ENCODE results near the gene TMEM165. TPM values are rescaled to one million over a fixed set of nuclear protein-coding genes. Genes with fewer than 3 reads are reported as not detected.

TMEM165 gene
- total RNA-seq, 1 donor from 2014 or later, result 88.3 TPM

- DNase-seq (ENCODE audit: low read depth in 2 of 2), result no peak
Measured at GRCh38 chr4:55405073-55405472, 9.3 kb downstream of the TMEM165 start.

- DNase-seq (ENCODE audit: low read depth in 2 of 2), result no peak
Measured at GRCh38 chr4:55406545-55406944, 10.8 kb downstream of the TMEM165 start.

DNA sequence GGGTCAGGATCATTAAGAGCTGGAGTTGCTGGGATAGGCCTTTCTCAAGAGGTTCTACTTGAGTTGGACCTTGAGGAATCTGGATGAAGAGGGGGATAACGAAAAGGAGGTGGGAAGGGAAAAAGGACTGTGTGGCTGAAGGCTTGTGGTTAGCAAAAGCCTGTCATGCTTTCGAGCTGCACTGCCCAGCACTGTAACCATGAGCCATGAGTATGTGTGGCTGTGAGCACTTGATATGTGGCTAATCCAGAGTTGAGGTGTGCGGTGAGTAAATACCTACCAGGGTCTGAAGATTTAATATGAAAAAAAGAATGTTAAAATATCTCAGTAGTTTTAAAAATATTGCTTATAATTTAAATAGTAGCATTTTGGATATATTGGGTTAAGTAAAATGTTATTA is 11.4 kb downstream of the TMEM165 start:
- DNase-seq (ENCODE audit: low read depth in 2 of 2), result no peak

- DNase-seq (ENCODE audit: low read depth in 2 of 2), result no peak
Measured at GRCh38 chr4:55407764-55408163, 12.0 kb downstream of the TMEM165 start.

DNA sequence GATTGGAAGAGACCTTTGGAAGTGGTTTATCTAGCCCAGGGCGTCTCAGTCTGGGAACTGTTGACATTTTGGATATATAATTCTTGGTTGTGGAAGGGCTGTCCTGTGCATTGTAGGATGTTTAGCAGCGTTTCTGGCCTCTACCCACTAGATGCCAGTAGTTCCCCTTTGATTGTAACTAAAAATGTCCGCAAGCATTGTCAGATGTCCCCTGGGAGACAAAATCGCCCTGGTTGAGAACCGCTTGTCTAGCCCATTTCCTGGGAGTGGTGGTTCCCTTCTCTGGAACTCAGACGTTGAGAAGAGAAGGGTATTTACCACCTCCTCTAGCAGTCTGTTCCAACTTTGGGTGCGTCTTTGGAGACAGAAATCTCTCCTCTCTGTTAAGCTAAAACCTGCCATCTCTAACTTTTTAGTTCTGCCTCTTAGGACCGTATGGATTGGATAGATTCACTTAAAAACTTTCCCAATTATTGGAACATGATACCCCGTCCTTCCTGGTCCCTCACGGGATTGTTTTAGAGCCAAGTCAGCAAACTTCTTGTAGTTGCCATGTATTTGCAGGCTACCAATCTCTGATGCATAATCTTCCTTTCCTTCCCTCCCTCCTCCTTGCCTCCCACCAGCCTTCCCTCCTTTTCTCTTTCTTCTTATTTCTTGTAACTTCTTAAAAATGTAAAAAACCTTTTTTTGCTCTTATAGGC is 13.9 kb downstream of the TMEM165 start:
- peak in 1 of 2 donors; percentile 14 for DNase-seq (ENCODE audit: low read depth in 2 of 2)

DNA sequence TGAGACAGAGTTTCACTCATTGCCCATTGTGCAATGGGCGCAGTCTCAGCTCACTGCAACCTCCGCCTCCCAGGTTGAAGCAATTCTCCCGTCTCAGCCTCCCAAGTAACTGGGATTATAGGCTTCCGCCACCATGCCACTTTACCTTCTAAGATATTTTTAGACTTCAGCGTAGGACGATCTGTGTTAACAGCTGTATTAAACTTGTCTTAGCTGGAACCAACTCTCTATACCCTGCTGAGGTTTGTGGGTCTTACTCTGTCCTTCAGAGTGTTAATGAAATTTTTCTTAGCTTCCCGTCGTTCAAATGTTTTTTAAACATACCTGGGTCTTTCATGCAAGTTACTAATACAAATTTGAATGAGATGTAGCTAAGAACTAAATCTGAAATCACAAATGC is 14.7 kb downstream of the TMEM165 start:
- no peak for DNase-seq (ENCODE audit: low read depth in 2 of 2)

DNA sequence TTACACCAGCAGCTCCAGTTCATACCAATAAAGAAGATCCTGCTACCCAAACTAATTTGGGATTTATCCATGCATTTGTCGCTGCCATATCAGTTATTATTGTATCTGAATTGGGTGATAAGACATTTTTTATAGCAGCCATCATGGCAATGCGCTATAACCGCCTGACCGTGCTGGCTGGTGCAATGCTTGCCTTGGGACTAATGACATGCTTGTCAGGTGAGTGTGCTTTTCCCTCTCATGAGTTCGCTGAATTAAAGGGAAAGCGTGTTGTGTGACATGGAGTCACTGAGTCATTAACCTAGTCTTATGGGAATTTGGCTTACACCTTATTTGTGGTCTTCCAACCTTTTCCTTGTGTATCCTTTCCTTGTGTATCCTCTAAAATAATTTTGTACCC is 15.9 kb downstream of the TMEM165 start:
- DNase-seq (ENCODE audit: low read depth in 2 of 2), result no peak

- no peak for DNase-seq (ENCODE audit: low read depth in 2 of 2)
Measured at GRCh38 chr4:55416176-55416575, 20.4 kb downstream of the TMEM165 start.

DNA sequence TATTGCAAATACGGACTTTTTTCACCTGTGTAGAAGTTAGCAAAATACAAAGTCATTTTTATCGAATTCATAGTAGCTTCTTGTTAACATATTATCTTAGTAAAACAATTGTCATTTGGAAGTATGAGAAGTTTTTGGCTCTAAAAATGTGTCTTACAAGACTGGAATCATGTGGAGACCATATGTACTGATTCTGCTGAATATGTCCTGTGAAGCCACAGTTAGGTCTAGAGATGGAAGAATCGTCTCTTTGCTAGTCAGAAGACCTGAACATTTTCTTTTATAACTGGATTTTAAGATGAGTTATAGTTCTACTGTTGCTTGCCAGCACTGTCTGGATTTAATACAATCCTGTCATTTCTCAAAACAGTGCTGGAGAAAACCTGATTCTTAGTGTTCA is 29.0 kb downstream of the TMEM165 start:
- DNase-seq (ENCODE audit: low read depth in 2 of 2), result no peak

- DNase-seq (ENCODE audit: low read depth in 2 of 2), result no peak
Measured at GRCh38 chr4:55431710-55432336, 36.1 kb downstream of the TMEM165 start.

- peak in 1 of 2 donors; percentile 58 for DNase-seq (ENCODE audit: low read depth in 2 of 2)
Measured at GRCh38 chr4:55435141-55435841, 39.5 kb downstream of the TMEM165 start.

DNA sequence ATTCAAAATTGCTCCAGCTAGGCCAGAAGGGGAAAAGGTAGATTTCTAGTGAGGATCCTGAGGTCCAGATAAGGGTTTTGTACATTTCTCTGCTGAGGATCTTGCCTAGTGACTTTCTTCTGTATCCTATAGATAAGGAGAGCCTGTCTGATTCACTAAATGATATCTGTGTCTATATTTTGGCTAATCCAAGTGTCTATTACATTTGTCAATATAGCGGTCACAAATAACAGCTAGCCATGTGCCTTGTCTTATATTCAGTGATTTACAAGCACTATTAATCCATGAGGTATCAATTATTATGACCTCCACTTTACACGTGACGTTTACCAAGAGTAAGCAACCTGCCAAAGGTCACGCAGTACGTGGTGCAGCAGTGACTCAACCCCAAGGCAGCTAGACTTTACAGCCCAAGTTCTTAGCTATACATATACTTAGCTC is 41.6 kb downstream of the TMEM165 start:
- DNase-seq (ENCODE audit: low read depth in 2 of 2), result peak in 1 of 2 donors; percentile 11

- no peak for DNase-seq (ENCODE audit: low read depth in 2 of 2)
Measured at GRCh38 chr4:55437823-55438222, 42.1 kb downstream of the TMEM165 start.

GRCh38 chr4:55438314-55438713 is 42.6 kb downstream of the TMEM165 start:
- DNase-seq (ENCODE audit: low read depth in 2 of 2), result no peak

- DNase-seq (ENCODE audit: low read depth in 2 of 2), result no peak
Measured at GRCh38 chr4:55439023-55439422, 43.3 kb downstream of the TMEM165 start.

DNA sequence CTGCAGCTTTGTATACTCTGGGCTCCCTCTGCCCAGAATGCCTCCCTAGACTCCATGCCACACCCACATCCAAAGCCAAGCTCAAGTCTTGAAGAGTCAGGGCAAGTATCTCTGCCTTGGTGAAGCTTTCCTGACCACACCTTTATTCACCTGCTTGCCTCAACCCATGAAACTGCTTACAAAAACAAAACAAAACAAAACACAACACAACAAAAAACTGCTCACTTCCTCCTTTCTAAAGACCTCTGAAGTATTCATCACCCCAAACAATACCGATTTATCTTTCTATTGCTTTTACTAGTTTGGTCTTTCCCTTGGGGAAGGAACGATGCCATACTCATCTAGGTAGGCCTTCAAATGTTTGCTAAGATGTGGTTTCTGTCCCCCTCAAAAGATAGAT is 45.0 kb downstream of the TMEM165 start:
- no peak for DNase-seq (ENCODE audit: low read depth in 2 of 2)

DNA sequence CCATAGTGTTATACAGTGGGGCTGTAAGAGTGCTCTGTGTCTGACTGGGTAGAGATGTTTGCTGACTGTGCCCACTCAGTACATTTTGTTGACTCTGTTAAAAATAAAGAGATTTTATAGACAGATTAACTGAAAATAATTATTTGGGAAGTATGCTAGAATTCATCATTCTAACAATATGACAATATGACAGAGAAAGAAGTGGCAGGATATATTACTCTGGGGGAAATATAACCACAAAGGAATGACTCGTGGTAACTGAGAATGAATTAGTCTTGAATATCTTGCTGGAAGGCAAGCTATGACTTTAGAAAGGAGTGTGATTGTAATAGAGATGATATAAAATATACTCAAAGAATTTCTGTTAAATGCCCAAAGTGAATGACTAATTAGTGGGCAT is 46.8 kb downstream of the TMEM165 start:
- DNase-seq (ENCODE audit: low read depth in 2 of 2), result no peak

DNA sequence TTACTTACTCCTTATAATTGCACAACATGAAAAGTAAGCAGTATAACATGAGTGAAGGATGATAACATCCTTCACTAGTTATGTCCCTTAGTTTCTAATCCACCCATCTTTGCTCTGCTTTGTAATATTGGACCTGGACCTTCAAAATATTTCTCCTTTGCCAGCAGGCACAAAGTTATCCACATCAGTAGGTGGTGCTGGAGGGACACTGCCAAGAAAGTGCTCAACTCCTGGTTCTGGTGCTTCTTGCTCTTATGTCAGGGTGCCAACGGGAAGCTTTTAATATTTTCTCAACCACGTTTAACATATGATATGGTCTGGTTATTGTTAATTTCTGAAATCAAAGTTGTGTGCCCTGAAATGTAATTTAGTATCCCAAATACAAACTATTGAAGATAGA is 49.1 kb downstream of the TMEM165 start:
- DNase-seq (ENCODE audit: low read depth in 2 of 2), result peak in 1 of 2 donors; percentile 21

DNA sequence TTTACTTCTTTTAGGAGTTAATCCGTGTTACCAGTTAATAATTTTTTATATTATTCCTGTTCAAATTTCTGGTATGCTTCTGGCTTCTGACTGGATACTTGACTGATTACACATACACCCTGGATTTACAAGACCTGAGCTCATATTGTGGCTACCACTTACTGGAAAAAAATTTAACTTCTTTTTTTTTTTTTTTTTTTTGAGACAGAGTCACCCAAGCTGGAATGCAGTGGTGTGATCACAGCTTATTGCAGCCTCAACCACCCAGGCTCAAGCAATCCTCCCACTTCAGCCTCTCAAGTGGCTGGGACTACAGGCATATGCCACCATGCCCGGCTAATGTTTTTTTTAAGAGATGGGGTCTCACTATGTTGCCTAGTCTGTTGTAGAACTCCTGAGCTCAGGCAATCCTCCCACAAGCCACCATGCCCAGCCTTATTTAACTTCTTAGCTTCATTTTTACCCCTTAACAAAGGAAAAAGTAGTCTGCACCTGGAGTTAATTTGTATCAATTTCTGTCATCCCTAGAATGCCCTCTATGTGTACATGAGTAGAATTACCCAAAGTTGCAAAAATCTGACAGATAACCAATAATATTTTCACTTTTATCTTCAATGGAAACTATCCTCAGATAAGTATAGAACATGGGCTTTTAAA is 50.3 kb downstream of the TMEM165 start:
- DNase-seq (ENCODE audit: low read depth in 2 of 2), result no peak

- no peak for DNase-seq (ENCODE audit: low read depth in 2 of 2)
Measured at GRCh38 chr4:55446578-55446922, 50.8 kb downstream of the TMEM165 start.

GRCh38 chr4:55447108-55447708 is 51.5 kb downstream of the TMEM165 start:
- DNase-seq (ENCODE audit: low read depth in 2 of 2), result no peak

GRCh38 chr4:55447831-55448230 is 52.1 kb downstream of the TMEM165 start:
- DNase-seq (ENCODE audit: low read depth in 2 of 2), result peak in 1 of 2 donors; percentile 21

All from dermis microvascular lymphatic vessel endothelial cell (primary cell).